ENCODE measurements around the gene CC2D1B. TPM values are rescaled to one million over a fixed set of nuclear protein-coding genes. Genes with fewer than 3 reads are reported as not detected.

The CC2D1B gene
- total and polyA plus RNA-seq, 9 of the 15 experiments (the other 6 are each of a cell fraction or from before 2014, with no cell fraction given): 1.2 to 33.6 (median 25.5) TPM

DNA sequence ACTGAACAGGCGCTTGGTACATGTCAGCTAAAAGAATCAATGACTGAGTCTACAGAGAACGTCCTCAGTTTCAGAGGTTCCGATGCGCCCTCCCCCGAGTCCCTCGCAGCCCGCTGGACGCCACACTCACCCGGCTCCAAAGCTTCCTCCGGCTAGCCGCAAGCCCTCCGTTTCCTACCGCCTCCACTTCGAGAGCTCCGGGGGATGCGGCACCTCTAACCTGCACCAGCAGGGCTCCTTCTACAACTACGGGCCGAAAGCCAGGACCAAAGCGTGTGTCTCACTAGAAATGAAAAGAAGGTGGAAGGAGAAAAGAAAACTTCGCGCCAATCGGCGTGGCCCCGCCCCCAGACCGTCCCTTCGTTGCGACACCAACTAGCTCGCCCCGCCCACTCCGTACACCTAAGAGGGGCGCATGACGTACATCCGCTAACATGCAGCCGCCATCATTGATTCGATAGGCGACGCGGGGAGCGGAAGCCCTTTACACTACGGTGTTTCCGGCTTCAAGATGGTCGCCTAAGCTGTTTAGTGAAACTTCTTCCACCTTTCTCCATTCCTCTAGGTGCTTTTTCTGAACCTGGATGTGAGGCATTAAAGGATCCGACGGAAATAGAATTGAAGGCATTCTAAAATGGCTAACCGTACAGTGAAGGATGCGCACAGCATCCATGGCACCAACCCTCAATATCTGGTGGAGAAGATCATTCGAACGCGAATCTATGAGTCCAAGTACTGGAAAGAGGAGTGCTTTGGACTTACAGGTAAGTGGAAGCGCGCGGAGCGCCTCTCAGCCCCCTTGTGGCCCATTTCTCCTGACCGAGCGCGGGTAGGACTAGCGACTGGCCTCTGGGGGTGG, 38.3 kb upstream of the CC2D1B start, which contains the start of the genes ORC1 and PRPF38A (continued):
- TF ChIP-seq, protein P1, sequence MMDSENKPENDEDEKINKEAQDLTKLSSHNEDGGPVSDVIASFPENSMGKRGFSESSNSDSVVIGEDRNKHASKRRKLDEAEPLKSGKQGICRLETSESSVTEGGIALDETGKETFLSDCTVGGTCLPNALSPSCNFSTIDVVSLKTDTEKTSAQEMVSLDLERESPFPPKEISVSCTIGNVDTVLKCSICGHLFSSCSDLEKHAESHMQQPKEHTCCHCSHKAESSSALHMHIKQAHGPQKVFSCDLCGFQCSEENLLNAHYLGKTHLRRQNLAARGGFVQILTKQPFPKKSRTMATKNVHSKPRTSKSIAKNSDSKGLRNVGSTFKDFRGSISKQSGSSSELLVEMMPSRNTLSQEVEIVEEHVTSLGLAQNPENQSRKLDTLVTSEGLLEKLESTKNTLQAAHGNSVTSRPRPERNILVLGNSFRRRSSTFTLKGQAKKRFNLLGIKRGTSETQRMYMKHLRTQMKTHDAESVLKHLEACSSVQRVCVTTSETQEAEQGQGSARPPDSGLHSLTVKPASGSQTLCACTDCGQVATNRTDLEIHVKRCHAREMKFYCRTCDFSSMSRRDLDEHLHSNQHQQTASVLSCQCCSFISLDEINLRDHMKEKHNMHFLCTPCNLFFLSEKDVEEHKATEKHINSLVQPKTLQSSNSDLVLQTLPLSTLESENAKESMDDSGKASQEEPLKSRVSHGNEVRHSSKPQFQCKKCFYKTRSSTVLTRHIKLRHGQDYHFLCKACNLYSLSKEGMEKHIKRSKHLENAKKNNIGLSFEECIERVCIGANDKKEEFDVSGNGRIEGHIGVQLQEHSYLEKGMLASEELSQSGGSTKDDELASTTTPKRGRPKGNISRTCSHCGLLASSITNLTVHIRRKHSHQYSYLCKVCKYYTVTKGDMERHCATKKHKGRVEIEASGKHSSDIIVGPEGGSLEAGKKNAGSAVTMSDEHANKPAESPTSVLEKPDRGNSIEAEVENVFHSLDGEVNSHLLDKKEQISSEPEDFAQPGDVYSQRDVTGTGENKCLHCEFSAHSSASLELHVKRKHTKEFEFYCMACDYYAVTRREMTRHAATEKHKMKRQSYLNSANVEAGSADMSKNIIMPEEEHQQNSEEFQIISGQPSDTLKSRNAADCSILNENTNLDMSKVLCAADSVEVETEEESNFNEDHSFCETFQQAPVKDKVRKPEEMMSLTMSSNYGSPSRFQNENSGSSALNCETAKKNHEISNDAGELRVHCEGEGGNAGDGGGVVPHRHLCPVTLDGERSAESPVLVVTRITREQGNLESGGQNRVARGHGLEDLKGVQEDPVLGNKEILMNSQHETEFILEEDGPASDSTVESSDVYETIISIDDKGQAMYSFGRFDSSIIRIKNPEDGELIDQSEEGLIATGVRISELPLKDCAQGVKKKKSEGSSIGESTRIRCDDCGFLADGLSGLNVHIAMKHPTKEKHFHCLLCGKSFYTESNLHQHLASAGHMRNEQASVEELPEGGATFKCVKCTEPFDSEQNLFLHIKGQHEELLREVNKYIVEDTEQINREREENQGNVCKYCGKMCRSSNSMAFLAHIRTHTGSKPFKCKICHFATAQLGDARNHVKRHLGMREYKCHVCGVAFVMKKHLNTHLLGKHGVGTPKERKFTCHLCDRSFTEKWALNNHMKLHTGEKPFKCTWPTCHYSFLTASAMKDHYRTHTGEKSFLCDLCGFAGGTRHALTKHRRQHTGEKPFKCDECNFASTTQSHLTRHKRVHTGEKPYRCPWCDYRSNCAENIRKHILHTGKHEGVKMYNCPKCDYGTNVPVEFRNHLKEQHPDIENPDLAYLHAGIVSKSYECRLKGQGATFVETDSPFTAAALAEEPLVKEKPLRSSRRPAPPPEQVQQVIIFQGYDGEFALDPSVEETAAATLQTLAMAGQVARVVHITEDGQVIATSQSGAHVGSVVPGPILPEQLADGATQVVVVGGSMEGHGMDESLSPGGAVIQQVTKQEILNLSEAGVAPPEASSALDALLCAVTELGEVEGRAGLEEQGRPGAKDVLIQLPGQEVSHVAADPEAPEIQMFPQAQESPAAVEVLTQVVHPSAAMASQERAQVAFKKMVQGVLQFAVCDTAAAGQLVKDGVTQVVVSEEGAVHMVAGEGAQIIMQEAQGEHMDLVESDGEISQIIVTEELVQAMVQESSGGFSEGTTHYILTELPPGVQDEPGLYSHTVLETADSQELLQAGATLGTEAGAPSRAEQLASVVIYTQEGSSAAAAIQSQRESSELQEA (IDR thresholded peaks at IDR 0.05; ENCODE audit: low read depth): no peak
- TF ChIP-seq NR1H2 (CRISPR knock-in tag; IDR thresholded peaks at IDR 0.05): peak; percentile 69; the same call in 1 of the 2 replicates
- no peak for TF ChIP-seq POLR3G (IDR thresholded peaks at IDR 0.05; ENCODE audit: extremely low read depth, insufficient read length, insufficient replicate concordance)
- TF ChIP-seq ADNP (tag; IDR thresholded peaks at IDR 0.05): no peak
- TF ChIP-seq, protein P2, sequence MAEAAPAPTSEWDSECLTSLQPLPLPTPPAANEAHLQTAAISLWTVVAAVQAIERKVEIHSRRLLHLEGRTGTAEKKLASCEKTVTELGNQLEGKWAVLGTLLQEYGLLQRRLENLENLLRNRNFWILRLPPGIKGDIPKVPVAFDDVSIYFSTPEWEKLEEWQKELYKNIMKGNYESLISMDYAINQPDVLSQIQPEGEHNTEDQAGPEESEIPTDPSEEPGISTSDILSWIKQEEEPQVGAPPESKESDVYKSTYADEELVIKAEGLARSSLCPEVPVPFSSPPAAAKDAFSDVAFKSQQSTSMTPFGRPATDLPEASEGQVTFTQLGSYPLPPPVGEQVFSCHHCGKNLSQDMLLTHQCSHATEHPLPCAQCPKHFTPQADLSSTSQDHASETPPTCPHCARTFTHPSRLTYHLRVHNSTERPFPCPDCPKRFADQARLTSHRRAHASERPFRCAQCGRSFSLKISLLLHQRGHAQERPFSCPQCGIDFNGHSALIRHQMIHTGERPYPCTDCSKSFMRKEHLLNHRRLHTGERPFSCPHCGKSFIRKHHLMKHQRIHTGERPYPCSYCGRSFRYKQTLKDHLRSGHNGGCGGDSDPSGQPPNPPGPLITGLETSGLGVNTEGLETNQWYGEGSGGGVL (CRISPR knock-in tag; IDR thresholded peaks at IDR 0.05): no peak
- TF ChIP-seq, protein P3, sequence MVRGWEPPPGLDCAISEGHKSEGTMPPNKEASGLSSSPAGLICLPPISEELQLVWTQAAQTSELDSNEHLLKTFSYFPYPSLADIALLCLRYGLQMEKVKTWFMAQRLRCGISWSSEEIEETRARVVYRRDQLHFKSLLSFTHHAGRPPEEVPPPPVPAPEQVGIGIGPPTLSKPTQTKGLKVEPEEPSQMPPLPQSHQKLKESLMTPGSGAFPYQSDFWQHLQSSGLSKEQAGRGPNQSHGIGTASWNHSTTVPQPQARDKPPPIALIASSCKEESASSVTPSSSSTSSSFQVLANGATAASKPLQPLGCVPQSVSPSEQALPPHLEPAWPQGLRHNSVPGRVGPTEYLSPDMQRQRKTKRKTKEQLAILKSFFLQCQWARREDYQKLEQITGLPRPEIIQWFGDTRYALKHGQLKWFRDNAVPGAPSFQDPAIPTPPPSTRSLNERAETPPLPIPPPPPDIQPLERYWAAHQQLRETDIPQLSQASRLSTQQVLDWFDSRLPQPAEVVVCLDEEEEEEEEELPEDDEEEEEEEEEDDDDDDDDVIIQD (CRISPR knock-in tag; IDR thresholded peaks at IDR 0.05): no peak
- peak; percentile 74 to 76; a peak in 3 of 4 replicates for TF ChIP-seq FOXK2 (conservative IDR thresholded peaks at IDR 0.05 in 1 of 2, IDR thresholded peaks at IDR 0.05 in 1 of 2; ENCODE audit: low read depth in 2 of 2)
- TF ChIP-seq TAL1 (IDR thresholded peaks at IDR 0.05): no peak
- TF ChIP-seq NFIC (IDR thresholded peaks at IDR 0.05): peak; percentile 28; the same call in 1 of the 2 replicates
- TF ChIP-seq ZNF583 (CRISPR knock-in tag; IDR thresholded peaks at IDR 0.05): no peak
- TF ChIP-seq U2AF1 (optimal IDR thresholded peaks at IDR 0.05; ENCODE audit: low read depth, low read length): no peak
- TF ChIP-seq TCF7L2 (IDR thresholded peaks at IDR 0.05; ENCODE audit: low read depth, low read length): no peak
